Choroid plexus epithelial cell (primary cell): Measurements from ENCODE around the gene GARNL3.

ENCODE experiments used
- DNase-seq: peaks from one replicate; pipeline ENCODE4 v3.0.0-alpha.2; 2010; ENCODE audit warnings: low read depth
- H3K4me3 ChIP-seq: 2 replicates; pipeline ENCODE4 v1.5.1; 2011; ENCODE audit warnings: low read depth, mild to moderate bottlenecking, control low read depth, low read length, moderate library complexity
- TF ChIP-seq, protein P1 (sequence below): conservative IDR thresholded peaks from 2 replicates; pipeline ENCODE4 v1.5.1; 2011; ENCODE audit warnings: low read depth, mild to moderate bottlenecking, control low read depth, inconsistent platforms, low read length, moderate library complexity

The GARNL3 gene

GRCh38 chr9:127237801-127238200 is 26.8 kb upstream of the GARNL3 start:
- no peak overlapping the region for H3K4me3 ChIP-seq
- TF ChIP-seq, protein P1, sequence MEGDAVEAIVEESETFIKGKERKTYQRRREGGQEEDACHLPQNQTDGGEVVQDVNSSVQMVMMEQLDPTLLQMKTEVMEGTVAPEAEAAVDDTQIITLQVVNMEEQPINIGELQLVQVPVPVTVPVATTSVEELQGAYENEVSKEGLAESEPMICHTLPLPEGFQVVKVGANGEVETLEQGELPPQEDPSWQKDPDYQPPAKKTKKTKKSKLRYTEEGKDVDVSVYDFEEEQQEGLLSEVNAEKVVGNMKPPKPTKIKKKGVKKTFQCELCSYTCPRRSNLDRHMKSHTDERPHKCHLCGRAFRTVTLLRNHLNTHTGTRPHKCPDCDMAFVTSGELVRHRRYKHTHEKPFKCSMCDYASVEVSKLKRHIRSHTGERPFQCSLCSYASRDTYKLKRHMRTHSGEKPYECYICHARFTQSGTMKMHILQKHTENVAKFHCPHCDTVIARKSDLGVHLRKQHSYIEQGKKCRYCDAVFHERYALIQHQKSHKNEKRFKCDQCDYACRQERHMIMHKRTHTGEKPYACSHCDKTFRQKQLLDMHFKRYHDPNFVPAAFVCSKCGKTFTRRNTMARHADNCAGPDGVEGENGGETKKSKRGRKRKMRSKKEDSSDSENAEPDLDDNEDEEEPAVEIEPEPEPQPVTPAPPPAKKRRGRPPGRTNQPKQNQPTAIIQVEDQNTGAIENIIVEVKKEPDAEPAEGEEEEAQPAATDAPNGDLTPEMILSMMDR = no peak
- DNase-seq = no peak

- H3K4me3 ChIP-seq = no peak overlapping the region
- no peak for DNase-seq
- TF ChIP-seq, protein P1 = no peak
These were observed 23.2 kb upstream of the GARNL3 start for GRCh38 chr9:127241354-127241753.

GRCh38 chr9:127244609-127245601 is 19.7 kb upstream of the GARNL3 start:
- DNase-seq = peak; percentile 96
- peak overlapping the region; percentile 64 for H3K4me3 ChIP-seq
- TF ChIP-seq, protein P1 = no peak

DNA sequence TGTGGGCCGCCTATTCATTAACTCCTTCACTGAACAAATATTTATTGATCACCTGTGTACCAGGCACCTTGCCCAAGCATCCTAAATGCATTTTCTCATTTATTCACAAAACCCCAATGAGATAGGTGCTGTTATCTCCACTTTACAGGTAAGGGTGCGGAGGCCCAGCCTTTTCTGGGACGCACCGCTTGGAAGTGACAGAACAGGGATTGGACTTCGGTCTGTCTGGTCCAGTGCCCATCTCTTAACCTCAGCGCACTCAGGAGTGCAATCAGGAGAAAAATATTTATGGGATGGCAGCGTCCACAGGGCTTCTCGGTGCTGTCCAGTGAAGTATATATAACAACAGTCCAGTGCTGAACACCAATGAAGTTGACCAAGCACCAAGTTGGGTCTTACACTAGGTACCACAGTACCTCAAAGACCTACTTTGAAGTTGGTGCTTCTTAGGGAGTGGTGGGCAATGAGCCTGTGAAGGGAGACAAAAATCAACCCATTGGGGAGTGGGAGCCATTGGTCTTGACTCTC is 18.9 kb upstream of the GARNL3 start:
- peak overlapping the region; percentile 64 for H3K4me3 ChIP-seq
- DNase-seq = no peak

DNA sequence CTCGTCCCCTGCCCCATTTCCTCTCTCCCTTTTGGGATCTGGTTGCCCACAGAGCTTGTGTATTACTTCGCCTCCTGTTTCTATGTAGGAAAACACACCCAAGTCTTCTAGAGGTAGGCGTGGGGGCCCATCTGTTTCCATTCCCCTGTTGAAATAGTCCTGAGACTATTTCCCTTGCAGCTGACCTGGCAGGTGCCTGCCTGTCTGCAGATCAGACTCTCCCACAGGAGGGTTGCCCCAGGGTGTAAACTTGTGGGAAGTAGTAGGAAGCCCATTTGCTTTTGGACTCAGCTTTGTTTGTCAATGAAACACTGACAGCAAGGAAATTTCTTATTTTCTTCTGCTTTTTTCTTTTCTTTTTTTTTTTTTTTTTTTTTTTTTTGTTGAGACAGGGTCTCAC is 16.3 kb upstream of the GARNL3 start:
- H3K4me3 ChIP-seq = no peak overlapping the region
- TF ChIP-seq, protein P1 = no peak
- no peak for DNase-seq

More for the DNA sequence above, 18.9 kb upstream of the GARNL3 start:
- TF ChIP-seq, protein P1 = no peak

DNA sequence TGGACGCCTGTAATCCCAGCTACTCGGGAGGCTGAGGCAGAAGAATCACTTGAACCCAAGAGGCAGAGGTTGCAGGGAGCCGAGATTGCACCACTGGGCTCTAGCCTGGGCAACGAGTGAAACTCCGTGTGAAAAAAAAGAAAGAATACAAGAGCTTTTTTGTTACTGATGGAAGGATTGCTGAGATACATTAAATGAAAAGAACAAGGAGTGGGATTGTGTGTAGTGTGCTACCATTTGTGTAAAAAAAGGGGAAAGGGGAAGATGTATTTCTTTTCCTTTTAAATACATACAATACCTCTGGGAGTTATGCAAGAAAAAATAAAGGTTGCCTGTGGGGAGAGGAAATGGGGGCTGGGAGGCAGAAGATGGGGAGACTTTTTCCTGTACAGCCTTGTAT is 14.7 kb upstream of the GARNL3 start:
- no peak for DNase-seq
- TF ChIP-seq, protein P1 = no peak

More for the DNA sequence above, 14.7 kb upstream of the GARNL3 start:
- H3K4me3 ChIP-seq = no peak overlapping the region
